GM12801 (cell line): ENCODE results near the gene SERPINB1.

Experiments used
- CTCF ChIP-seq: IDR thresholded peaks from one replicate; pipeline ENCODE4 v1.5.1; 2011; ENCODE audit warnings: control low read depth; ENCODE audit not compliant: insufficient read length; ENCODE audit errors: extremely low read depth

Gene SERPINB1

GRCh38 chr6:2796861-2797260, 44.8 kb downstream of the SERPINB1 start:
- TF ChIP-seq CTCF, result no peak

- no peak for TF ChIP-seq CTCF
These were observed 45.7 kb downstream of the SERPINB1 start for GRCh38 chr6:2795956-2796355.

- TF ChIP-seq CTCF, result no peak
These were observed 46.5 kb downstream of the SERPINB1 start for GRCh38 chr6:2795162-2795561.

GRCh38 chr6:2794171-2794730, 47.4 kb downstream of the SERPINB1 start:
- TF ChIP-seq CTCF, result no peak

- no peak for TF ChIP-seq CTCF
These were observed 48.0 kb downstream of the SERPINB1 start for GRCh38 chr6:2793534-2794151.

GRCh38 chr6:2792330-2793110, 49.1 kb downstream of the SERPINB1 start:
- no peak for TF ChIP-seq CTCF

GRCh38 chr6:2791450-2791974, 50.2 kb downstream of the SERPINB1 start:
- TF ChIP-seq CTCF, result no peak
